ENCODE measurements around the gene FAM216B. TPM values are rescaled to one million over a fixed set of nuclear protein-coding genes. Genes with fewer than 3 reads are reported as not detected.

Gene FAM216B
- total RNA-seq: under 0.01 TPM in 1 of 2 replicates, not detected in the other

GRCh38 chr13:42781352-42781751, at the start of gene FAM216B:
FAM216B (plus strand) TSS chr13:42781584; CDS start chr13:42784068, 2,484 bp downstream.
- Histone ChIP-seq H3K4me1 (ENCODE audit: insufficient read depth, low read length) (no peaks in the 10 kb centered on the region), H3K4me3 (ENCODE audit: insufficient read depth, low read length) (no peak within 1 kb of the TSS), H3K36me3 (ENCODE audit: insufficient read depth, low read length) (no peaks in the 10 kb centered on the region), H3K27me3 (ENCODE audit: insufficient read depth, low read length) (no peaks in the 10 kb centered on the region), H3K79me2 (ENCODE audit: insufficient read depth, low read length) (no peaks in the 10 kb centered on the region), H3K9me3 (ENCODE audit: low read depth, low read length) (no peaks in the 10 kb centered on the region), H3K27ac (ENCODE audit: low read depth, low read length) (no peak within 1 kb of the TSS), H2AFZ (ENCODE audit: low read length) (no peak within 1 kb of the TSS), H3K4me2 (ENCODE audit: insufficient read depth, low read length) (no peak within 1 kb of the TSS), H4K20me1 (ENCODE audit: insufficient read depth, low read length) (no peaks in the 10 kb centered on the region)
- no peak for DNase-seq (ENCODE audit: insufficient read length, low spot score, missing footprints)
- TF ChIP-seq, protein P1, sequence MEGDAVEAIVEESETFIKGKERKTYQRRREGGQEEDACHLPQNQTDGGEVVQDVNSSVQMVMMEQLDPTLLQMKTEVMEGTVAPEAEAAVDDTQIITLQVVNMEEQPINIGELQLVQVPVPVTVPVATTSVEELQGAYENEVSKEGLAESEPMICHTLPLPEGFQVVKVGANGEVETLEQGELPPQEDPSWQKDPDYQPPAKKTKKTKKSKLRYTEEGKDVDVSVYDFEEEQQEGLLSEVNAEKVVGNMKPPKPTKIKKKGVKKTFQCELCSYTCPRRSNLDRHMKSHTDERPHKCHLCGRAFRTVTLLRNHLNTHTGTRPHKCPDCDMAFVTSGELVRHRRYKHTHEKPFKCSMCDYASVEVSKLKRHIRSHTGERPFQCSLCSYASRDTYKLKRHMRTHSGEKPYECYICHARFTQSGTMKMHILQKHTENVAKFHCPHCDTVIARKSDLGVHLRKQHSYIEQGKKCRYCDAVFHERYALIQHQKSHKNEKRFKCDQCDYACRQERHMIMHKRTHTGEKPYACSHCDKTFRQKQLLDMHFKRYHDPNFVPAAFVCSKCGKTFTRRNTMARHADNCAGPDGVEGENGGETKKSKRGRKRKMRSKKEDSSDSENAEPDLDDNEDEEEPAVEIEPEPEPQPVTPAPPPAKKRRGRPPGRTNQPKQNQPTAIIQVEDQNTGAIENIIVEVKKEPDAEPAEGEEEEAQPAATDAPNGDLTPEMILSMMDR (IDR thresholded peaks at IDR 0.05; ENCODE audit: extremely low read depth, low read depth, low read length): no peak

- TF ChIP-seq, protein P1 (IDR thresholded peaks at IDR 0.05; ENCODE audit: extremely low read depth, low read depth, low read length): no peak
- H3K4me2 ChIP-seq (ENCODE audit: insufficient read depth, low read length): no peak overlapping the region
- no peaks in the 10 kb centered on the region for H3K4me1 ChIP-seq (ENCODE audit: insufficient read depth, low read length)
- H3K36me3 ChIP-seq (ENCODE audit: insufficient read depth, low read length): no peaks in the 10 kb centered on the region
- no peaks in the 10 kb centered on the region for H3K27me3 ChIP-seq (ENCODE audit: insufficient read depth, low read length)
- H3K27ac ChIP-seq (ENCODE audit: low read depth, low read length): no peak overlapping the region
- DNase-seq (ENCODE audit: insufficient read length, low spot score, missing footprints): no peak
- no peak overlapping the region for H3K4me3 ChIP-seq (ENCODE audit: insufficient read depth, low read length)
- H3K79me2 ChIP-seq (ENCODE audit: insufficient read depth, low read length): no peaks in the 10 kb centered on the region
- H3K9me3 ChIP-seq (ENCODE audit: low read depth, low read length): no peaks in the 10 kb centered on the region
- H4K20me1 ChIP-seq (ENCODE audit: insufficient read depth, low read length): no peaks in the 10 kb centered on the region
- H2AFZ ChIP-seq (ENCODE audit: low read length): no peak overlapping the region
These were observed 49.3 kb upstream of the FAM216B start for GRCh38 chr13:42732073-42732472.

DNA sequence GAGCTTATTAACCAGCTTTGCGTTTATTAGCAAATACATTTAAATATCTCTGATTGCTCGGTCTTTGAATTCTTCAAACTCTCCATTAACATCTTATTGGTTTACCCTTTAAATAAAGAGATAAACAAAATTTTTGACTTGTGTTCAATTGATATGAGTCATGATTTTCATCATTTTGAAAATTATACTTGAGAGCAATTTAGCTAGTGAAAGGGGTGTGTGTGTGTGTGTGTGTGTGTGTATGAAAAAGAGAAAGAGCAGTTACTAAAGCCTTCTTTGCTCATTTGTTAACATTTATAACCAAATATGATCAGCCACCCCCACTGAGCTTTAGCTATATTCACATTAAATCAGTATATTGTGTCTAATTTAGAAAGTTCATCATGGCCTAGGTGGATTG, 48.3 kb upstream of the FAM216B start:
- Histone ChIP-seq H3K4me1 (ENCODE audit: insufficient read depth, low read length) (no peaks in the 10 kb centered on the region), H3K4me2 (ENCODE audit: insufficient read depth, low read length) (no peak overlapping the region), H2AFZ (ENCODE audit: low read length) (no peak overlapping the region), H3K4me3 (ENCODE audit: insufficient read depth, low read length) (no peak overlapping the region), H3K27me3 (ENCODE audit: insufficient read depth, low read length) (no peaks in the 10 kb centered on the region), H3K9me3 (ENCODE audit: low read depth, low read length) (no peaks in the 10 kb centered on the region), H4K20me1 (ENCODE audit: insufficient read depth, low read length) (no peaks in the 10 kb centered on the region), H3K36me3 (ENCODE audit: insufficient read depth, low read length) (no peaks in the 10 kb centered on the region), H3K79me2 (ENCODE audit: insufficient read depth, low read length) (no peaks in the 10 kb centered on the region), H3K27ac (ENCODE audit: low read depth, low read length) (no peak overlapping the region)
- no peak for DNase-seq (ENCODE audit: insufficient read length, low spot score, missing footprints)
- TF ChIP-seq, protein P1 (IDR thresholded peaks at IDR 0.05; ENCODE audit: extremely low read depth, low read depth, low read length): no peak

- H3K36me3 ChIP-seq (ENCODE audit: insufficient read depth, low read length): no peaks in the 10 kb centered on the region
- no peaks in the 10 kb centered on the region for H4K20me1 ChIP-seq (ENCODE audit: insufficient read depth, low read length)
- no peak overlapping the region for H3K4me3 ChIP-seq (ENCODE audit: insufficient read depth, low read length)
- no peaks in the 10 kb centered on the region for H3K27me3 ChIP-seq (ENCODE audit: insufficient read depth, low read length)
- no peak for DNase-seq (ENCODE audit: insufficient read length, low spot score, missing footprints)
- peak overlapping the region; percentile 4 for H2AFZ ChIP-seq (ENCODE audit: low read length)
- no peaks in the 10 kb centered on the region for H3K9me3 ChIP-seq (ENCODE audit: low read depth, low read length)
- no peaks in the 10 kb centered on the region for H3K4me1 ChIP-seq (ENCODE audit: insufficient read depth, low read length)
- no peaks in the 10 kb centered on the region for H3K79me2 ChIP-seq (ENCODE audit: insufficient read depth, low read length)
- H3K4me2 ChIP-seq (ENCODE audit: insufficient read depth, low read length): no peak overlapping the region
- no peak overlapping the region for H3K27ac ChIP-seq (ENCODE audit: low read depth, low read length)
- TF ChIP-seq, protein P1 (IDR thresholded peaks at IDR 0.05; ENCODE audit: extremely low read depth, low read depth, low read length): no peak
These were observed 46.4 kb upstream of the FAM216B start for GRCh38 chr13:42735010-42735409.

All from osteoblast (primary cell).